Measurements from ENCODE around the gene SELENON. TPM values are rescaled to one million over a fixed set of nuclear protein-coding genes. Genes with fewer than 3 reads are reported as not detected.

The SELENON gene
- total and polyA plus RNA-seq, 9 of the 15 experiments (the other 6 are each of a cell fraction or from before 2014, with no cell fraction given): 0.43 to 26.7 (median 7.0) TPM

- TF ChIP-seq TEAD4 (IDR thresholded peaks at IDR 0.05; ENCODE audit: low read length) (no peak), TEAD4 (CRISPR knock-in tag; IDR thresholded peaks at IDR 0.05; ENCODE audit: borderline replicate concordance) (no peak), HDAC8 (tag; IDR thresholded peaks at IDR 0.05) (no peak), ZNF408 (CRISPR knock-in tag; IDR thresholded peaks at IDR 0.05; ENCODE audit: low read depth) (no peak), NR4A1 (CRISPR knock-in tag; IDR thresholded peaks at IDR 0.05) (no peak), NR4A1 (tag; IDR thresholded peaks at IDR 0.05) (no peak)
Observed at GRCh38 chr1:25844536-25845337, 44.7 kb downstream of the SELENON start (continued).

- ChIA-PET CTCF (ENCODE audit: low intra/inter-chr PET ratio) (no interaction called here), POLR2A (interaction anchor here (0.6 to 10.8 kb wide), 9 partner anchors 9 to 528 kb away, joined by 3 to 108 read pairs (median 4); partner anchors contain the start of genes AUNIP, MTFR1L and PAQR7)
- H3K36me3 ChIP-seq (ENCODE audit: control insufficient read depth, insufficient read depth, low read length): peaks cover 44% of the 10 kb centered on the region
- ATAC-seq (no peak), DNase-seq (ENCODE audit: extremely low read depth in 1 of 4, low spot score in 3 of 4) (no peak), FAIRE-seq (no peak)
- H3K9me3 ChIP-seq (replicated peaks; ENCODE audit: control insufficient read depth, insufficient read depth, low read depth, low read length): no peaks in the 10 kb centered on the region
- no TSS peak for BruUV-seq (replicated peaks)
- H3K4me3 ChIP-seq: no peak overlapping the region
- peaks cover 88% of the 10 kb centered on the region for H3K79me2 ChIP-seq (ENCODE audit: control insufficient read depth, insufficient read depth, low read length)
- H3K4me1 ChIP-seq (replicated peaks in 1 of 2; ENCODE audit: control insufficient read depth in 2 of 2, insufficient read depth in 2 of 2, low read length in 2 of 2): peaks cover 0 to 18% of the 10 kb centered on the region in 2 experiments; a peak in 3 of 5 replicates
- 53% methylated on average over 5 of the region's 5 CpGs for WGBS (ENCODE audit: insufficient coverage, low coverage, missing lambda C conversion rate)
- H3K9me1 ChIP-seq (ENCODE audit: control insufficient read depth, insufficient read depth, low read length): no peaks in the 10 kb centered on the region
- intact Hi-C loops (cut with micrococcal nuclease): no loop called here
- H3K27me3 ChIP-seq (ENCODE audit: control insufficient read depth in 2 of 2, insufficient read depth in 2 of 2, low read length in 2 of 2): no peaks in the 10 kb centered on the region
- H4K20me1 ChIP-seq (replicated peaks; ENCODE audit: control insufficient read depth, insufficient read depth, low read length): peaks cover 9% of the 10 kb centered on the region; the same call in 1 of the 2 replicates
- H3K27ac ChIP-seq (ENCODE audit: extremely low read depth, low read depth, low read length): no peak overlapping the region
- TF ChIP-seq PREB (CRISPR knock-in tag; IDR thresholded peaks at IDR 0.05) (no peak), PKNOX1 (IDR thresholded peaks at IDR 0.05) (peak; percentile 18; the same call in 1 of the 2 replicates), PBX2 (CRISPR knock-in tag; IDR thresholded peaks at IDR 0.05; ENCODE audit: low read depth) (no peak), PBX2 (tag; conservative IDR thresholded peaks at IDR 0.05; ENCODE audit: low read depth) (peak; percentile 59), MEIS2 (IDR thresholded peaks at IDR 0.05; ENCODE audit: partially characterized antibody) (peak; percentile 59), PRPF4 (IDR thresholded peaks at IDR 0.05; ENCODE audit: insufficient read depth, low read depth, low read length, poor library complexity, severe bottlenecking) (no peak)
- H3K4me2 ChIP-seq (ENCODE audit: insufficient read depth, low read length): no peak overlapping the region
- in situ Hi-C loops (cut with MboI): no loop called here
- no peak overlapping the region for H2AFZ ChIP-seq (ENCODE audit: low read depth, low read length)
- H3K9ac ChIP-seq (ENCODE audit: insufficient read depth in 1 of 2, low read depth in 2 of 2, low read length in 2 of 2): no peak overlapping the region
Observed at GRCh38 chr1:25845664-25846063, 45.7 kb downstream of the SELENON start.

Data from K562 (cell line).